Neuron (in vitro differentiated cells): Measurements from ENCODE around the gene ZSCAN10.

Experiments used
- H2AFZ ChIP-seq: one replicate; pipeline ENCODE4 v1.6.1; 2013; ENCODE audit warnings: low read depth, mild to moderate bottlenecking, inconsistent platforms, low read length, moderate library complexity
- H3K27me3 ChIP-seq: one replicate; pipeline ENCODE4 v1.6.1; 2013; ENCODE audit warnings: low read length; ENCODE audit not compliant: insufficient read depth
- H3K36me3 ChIP-seq: one replicate; pipeline ENCODE4 v1.6.1; 2013; ENCODE audit warnings: low read length; ENCODE audit not compliant: insufficient read depth
- H3K4me1 ChIP-seq: one replicate; pipeline ENCODE4 v1.6.1; 2013; ENCODE audit warnings: low read length; ENCODE audit not compliant: insufficient read depth
- H3K4me3 ChIP-seq: 2 replicates; pipeline ENCODE4 v1.5.1; 2013; ENCODE audit warnings: mild to moderate bottlenecking, low read length, moderate library complexity
- H3K9me3 ChIP-seq: one replicate; pipeline ENCODE4 v1.6.1; 2013; ENCODE audit warnings: low read length

Gene ZSCAN10

DNA sequence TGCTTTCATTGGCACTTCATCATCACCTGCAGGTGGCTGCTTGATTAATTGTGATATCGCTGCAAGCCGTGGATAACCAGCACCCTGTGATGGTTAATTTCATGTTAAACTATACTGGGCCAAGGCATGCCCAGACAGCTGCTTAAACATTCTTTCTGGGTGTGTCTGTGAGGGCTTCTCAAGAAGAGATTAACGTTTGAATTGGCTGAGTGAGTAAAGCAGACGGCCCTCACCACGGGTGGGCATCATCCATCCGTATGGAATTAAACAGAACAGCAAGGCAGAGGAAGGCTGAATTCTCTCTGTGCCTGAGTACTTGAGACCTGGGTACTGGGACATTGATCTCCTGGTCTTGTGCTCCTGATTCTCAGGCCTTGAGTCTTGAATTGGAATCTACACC is 28.7 kb upstream of the ZSCAN10 start:
- peaks cover 18% of the 10 kb centered on the region for H3K4me1 ChIP-seq
- no peak overlapping the region for H2AFZ ChIP-seq
- no peak overlapping the region for H3K4me3 ChIP-seq
- H3K9me3 ChIP-seq, result no peaks in the 10 kb centered on the region
- H3K27me3 ChIP-seq, result no peaks in the 10 kb centered on the region
- H3K36me3 ChIP-seq, result peaks cover 34% of the 10 kb centered on the region

DNA sequence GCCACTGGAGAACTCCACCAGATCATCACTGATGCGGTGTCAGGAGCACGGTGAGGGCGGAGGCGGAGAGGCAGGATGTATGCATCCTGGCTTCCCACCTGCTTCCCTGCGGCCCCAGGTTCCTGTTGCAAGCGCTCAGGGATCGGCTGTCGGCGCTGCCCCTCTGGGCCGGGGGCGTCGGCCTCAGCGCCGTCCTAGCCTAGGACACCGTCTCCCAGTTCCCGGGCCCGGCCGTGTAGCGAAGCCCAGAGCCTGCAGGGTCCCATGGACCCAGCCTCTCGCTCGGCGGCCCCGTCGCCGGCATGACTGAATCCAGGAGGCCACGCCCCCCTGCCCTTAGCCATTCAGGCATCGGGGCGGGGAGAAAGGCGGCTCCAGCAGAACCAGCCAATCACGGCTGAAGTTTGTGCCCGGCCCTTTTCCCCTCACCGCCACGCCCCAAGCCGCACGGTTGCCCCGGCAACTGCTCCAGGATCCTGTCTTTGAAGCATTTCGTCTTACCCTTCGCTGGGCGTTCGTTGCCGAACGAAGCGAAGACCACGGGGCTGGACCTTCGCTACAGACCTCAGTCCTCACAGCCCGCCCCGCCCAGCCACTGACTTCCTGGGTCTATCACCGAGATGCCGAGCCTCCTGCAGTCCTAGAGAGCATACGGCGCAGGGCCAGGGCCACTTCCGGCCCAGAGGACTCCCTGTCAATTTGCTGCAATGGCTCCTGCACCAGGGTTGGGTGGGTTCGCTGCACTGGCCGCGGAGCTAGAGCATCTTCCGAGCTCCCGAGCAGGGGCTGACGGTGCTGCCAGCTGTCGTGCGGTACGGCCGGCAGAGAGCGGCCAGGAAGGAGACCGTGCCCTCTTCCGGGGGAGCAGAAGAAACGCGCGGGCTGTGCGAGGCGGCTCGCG is 25.1 kb upstream of the ZSCAN10 start:
- Histone ChIP-seq H3K9me3 (no peaks in the 10 kb centered on the region), H3K27me3 (no peaks in the 10 kb centered on the region), H3K36me3 (peaks cover 39% of the 10 kb centered on the region)

DNA sequence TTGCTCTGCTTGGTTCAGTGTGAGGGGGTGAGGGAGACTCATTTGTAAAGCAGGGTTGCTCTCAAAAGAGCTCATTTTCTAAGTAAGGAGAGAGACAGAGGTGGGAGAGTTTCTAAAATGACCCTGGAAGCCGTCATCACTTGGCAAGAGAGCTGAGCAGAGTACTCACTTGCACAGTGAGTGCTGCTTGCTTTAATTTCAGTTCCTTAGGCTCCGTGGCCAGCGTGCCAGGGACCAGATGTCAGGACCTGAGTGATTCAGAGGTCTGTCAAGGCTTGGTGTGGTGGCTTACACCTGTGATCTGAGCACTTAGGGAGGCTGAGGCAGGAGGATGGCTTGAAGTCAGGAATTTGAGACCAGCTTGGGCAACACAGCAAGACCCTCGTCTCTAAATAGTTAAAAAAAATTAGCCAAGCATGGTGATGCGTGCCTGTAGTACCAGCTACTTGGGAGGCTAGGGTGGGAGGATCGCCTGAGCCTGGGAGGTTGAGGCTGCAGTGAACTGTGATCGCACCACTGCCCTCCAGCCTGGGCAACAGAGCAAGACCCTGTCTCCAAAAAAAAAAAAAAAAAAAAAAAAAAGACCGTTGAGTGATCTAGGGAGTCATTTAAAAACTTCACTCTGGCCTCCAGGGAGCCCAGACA is 24.0 kb upstream of the ZSCAN10 start:
- H2AFZ ChIP-seq, result no peak overlapping the region
- peaks cover 14% of the 10 kb centered on the region for H3K4me1 ChIP-seq
- no peaks in the 10 kb centered on the region for H3K9me3 ChIP-seq
- H3K4me3 ChIP-seq, result no peak overlapping the region
- H3K36me3 ChIP-seq, result peaks cover 29% of the 10 kb centered on the region
- no peaks in the 10 kb centered on the region for H3K27me3 ChIP-seq

More for the DNA sequence above, 25.1 kb upstream of the ZSCAN10 start:
- peak overlapping the region; percentile 21 for H2AFZ ChIP-seq
- peaks cover 16% of the 10 kb centered on the region for H3K4me1 ChIP-seq
- peak overlapping the region; percentile 83 for H3K4me3 ChIP-seq

DNA sequence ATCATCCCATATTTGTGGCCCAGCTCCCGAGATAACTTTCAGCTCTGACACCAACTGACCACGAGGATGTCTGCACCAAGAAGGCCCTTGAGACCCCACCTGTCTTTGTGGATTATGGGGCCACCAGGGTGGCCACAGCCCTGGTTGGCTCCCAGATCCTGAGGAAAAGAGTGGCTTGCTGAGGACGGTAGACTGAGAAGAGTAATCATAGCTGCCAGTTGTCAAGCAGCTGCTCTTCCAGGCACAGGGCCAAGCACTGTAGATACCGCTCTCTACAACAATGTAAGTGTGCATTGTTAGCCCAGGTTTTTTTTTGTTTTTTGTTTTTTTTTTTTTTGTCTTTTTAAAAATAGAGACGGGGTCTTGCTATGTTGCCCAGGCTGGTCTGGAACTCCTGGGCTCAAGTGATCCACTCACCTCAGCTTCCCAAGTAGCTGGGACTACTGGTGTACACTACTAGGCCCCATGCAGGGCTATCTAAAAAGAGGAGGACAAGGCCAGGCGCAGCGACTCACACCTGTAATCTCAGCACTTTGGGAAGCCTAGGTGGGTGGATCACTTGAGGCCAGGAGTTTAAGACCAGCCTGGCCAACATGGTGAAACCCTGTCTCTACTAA is 22.9 kb upstream of the ZSCAN10 start:
- Histone ChIP-seq H3K4me1 (peaks cover 14% of the 10 kb centered on the region), H3K4me3 (no peak overlapping the region), H2AFZ (no peak overlapping the region), H3K27me3 (no peaks in the 10 kb centered on the region), H3K36me3 (peaks cover 25% of the 10 kb centered on the region), H3K9me3 (no peaks in the 10 kb centered on the region)

DNA sequence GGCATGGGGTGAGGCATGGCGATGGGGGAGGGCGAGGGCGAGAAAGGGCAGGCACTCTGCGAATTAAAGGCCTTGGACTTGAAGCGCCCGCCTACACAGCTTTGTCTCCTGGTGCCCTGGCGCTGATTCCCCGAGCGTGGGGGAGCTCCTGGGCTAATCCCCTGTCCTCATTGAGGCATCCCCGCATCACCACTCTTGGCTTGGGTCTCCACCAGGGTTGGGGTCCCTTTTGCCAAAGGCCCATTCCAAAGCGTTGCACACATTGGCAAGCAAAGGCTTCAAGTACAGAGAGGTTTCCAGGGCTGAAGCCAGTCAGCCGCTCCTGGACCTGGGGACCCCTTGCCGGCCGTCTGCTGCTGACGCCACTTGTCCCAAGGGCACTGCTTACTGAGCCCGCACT is 21.3 kb upstream of the ZSCAN10 start:
- Histone ChIP-seq H3K36me3 (peaks cover 27% of the 10 kb centered on the region), H3K4me1 (peaks cover 13% of the 10 kb centered on the region), H2AFZ (no peak overlapping the region), H3K4me3 (no peak overlapping the region), H3K9me3 (no peaks in the 10 kb centered on the region), H3K27me3 (no peaks in the 10 kb centered on the region)

DNA sequence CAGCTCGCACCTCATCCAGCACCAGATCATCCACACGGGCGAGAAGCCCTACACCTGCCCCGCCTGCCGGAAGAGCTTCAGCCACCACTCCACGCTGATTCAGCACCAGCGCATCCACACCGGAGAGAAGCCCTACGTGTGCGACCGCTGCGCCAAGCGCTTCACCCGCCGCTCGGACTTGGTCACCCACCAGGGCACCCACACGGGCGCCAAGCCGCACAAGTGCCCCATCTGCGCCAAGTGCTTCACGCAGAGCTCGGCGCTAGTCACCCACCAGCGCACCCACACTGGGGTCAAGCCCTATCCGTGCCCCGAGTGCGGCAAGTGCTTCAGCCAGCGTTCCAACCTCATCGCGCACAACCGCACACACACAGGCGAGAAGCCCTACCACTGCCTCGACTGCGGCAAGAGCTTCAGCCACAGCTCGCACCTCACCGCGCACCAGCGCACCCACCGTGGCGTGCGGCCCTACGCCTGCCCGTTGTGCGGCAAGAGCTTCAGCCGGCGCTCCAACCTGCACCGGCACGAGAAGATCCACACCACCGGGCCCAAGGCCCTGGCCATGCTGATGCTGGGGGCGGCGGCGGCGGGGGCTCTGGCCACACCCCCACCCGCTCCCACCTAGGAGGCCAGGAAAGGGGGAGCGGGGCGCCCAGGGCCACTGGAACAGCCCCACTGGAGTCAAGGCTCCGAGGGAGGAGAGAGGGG is 20.8 kb upstream of the ZSCAN10 start:
- Histone ChIP-seq H3K27me3 (no peaks in the 10 kb centered on the region), H3K9me3 (no peaks in the 10 kb centered on the region), H3K36me3 (peaks cover 27% of the 10 kb centered on the region), H2AFZ (no peak overlapping the region), H3K4me3 (no peak overlapping the region), H3K4me1 (peaks cover 9% of the 10 kb centered on the region)

DNA sequence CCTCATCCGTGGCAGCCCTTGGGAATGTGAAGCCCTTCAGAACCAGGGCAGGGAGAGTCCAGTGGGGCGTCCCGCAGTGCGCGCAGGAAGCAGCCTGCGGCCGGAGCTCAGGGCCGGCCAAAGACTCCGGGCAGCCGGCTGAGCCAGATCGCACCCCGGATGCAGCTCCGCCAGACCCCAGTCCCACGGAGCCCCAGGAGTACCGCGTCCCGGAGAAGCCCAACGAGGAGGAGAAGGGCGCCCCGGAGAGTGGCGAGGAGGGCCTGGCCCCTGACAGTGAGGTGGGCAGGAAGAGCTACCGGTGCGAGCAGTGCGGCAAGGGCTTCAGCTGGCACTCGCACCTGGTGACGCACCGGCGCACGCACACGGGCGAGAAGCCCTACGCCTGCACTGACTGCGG is 20.2 kb upstream of the ZSCAN10 start:
- Histone ChIP-seq H2AFZ (no peak overlapping the region), H3K27me3 (no peaks in the 10 kb centered on the region), H3K4me1 (peaks cover 6% of the 10 kb centered on the region), H3K36me3 (peaks cover 27% of the 10 kb centered on the region), H3K4me3 (no peak overlapping the region), H3K9me3 (no peaks in the 10 kb centered on the region)

DNA sequence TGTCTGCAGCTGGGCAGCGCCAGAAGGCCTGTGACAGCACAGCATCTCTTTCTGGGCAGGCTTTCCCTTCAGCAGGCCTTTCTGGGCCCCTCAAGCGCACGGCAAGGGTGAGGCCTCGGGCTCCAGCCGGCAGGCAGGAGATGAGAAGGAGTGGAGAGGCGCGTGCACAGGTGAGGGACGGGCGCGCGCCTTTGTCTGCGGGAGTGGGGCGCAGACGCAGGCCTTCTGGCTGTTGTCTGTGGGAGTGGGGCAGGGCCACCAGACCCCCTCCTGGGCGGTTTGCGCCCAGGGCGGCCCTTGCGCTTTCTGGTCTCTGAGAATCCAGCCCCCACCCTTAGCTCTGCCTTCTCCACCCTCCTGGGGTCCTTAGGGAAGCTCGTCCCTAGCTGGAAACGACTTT is 19.8 kb upstream of the ZSCAN10 start:
- Histone ChIP-seq H2AFZ (no peak overlapping the region), H3K9me3 (no peaks in the 10 kb centered on the region), H3K36me3 (peaks cover 27% of the 10 kb centered on the region), H3K4me3 (no peak overlapping the region), H3K4me1 (peaks cover 9% of the 10 kb centered on the region), H3K27me3 (no peaks in the 10 kb centered on the region)

DNA sequence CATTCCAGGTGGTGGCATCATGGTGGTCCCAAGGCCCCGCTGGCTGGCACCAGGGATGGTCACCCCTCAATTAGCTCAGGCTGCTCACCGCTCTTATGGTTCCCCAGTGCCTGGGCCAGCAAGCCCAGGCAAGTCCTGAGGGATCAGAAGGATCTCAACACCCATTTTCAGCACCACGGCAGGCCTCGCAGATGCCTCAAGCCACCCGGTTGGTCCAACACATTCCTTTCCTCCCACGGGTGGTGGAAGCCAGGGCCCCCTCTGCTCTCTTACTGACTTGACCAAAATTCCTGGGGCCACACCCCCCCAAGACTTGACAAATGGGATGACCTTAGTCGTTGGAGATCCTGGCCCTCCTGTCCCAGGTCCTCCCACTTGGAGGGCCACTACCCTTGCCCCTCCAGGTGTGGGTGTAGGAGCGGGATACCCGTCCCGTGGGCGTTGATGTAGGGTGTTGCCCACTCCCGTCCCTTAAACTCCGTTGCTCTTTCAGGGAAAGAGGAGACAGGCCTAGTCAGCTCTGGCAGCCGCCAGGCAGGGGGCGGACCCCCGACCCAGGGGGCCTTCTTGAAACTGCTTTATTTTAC is 19.2 kb upstream of the ZSCAN10 start:
- H3K4me3 ChIP-seq, result no peak overlapping the region
- no peaks in the 10 kb centered on the region for H3K9me3 ChIP-seq
- H3K4me1 ChIP-seq, result peaks cover 9% of the 10 kb centered on the region
- peaks cover 27% of the 10 kb centered on the region for H3K36me3 ChIP-seq
- no peaks in the 10 kb centered on the region for H3K27me3 ChIP-seq
- H2AFZ ChIP-seq, result no peak overlapping the region

DNA sequence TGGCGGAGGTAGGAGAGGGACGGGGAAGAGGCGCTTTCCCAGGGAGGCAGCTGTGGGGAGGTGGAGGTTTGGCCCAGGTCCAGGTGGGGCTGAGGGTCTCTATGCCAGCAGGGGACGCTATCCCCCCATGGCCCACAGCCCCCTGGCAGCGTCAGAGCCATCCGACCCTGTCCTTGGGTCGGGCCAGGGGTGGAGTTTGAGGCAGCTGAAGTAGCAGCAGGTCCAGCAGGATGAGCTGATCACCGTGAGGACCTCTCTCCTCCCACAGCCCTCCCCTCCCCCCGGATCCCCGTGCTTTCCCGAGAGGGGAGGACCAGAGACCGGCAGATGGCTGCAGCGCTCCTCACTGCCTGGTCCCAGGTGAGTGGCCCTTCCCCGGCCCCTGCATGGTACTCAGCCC is 16.5 kb upstream of the ZSCAN10 start:
- Histone ChIP-seq H3K36me3 (peaks cover 24% of the 10 kb centered on the region), H2AFZ (no peak overlapping the region), H3K4me1 (peaks cover 27% of the 10 kb centered on the region), H3K27me3 (no peaks in the 10 kb centered on the region), H3K4me3 (no peak overlapping the region), H3K9me3 (no peaks in the 10 kb centered on the region)

DNA sequence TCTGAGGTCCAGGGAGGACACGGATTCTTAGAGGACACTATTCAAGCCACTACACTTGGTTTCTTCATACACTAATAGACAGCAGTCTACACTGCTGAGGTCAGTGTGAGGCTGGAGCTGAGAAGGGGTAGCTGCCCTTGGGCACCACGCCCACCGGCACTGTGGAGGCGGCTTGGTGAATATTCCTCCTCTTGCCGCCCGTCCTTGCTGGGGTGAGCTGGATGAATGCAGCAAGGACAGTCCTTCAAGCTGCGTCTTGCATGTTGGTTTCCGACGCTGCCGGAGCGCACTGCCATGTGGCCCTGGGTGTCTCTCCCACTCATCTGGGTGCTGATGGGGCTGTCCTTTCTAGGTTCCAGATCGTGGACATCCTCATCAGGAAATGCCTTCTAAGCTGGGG is 15.9 kb upstream of the ZSCAN10 start:
- peaks cover 27% of the 10 kb centered on the region for H3K4me1 ChIP-seq
- H3K4me3 ChIP-seq, result no peak overlapping the region
- H3K9me3 ChIP-seq, result no peaks in the 10 kb centered on the region
- H3K27me3 ChIP-seq, result no peaks in the 10 kb centered on the region
- no peak overlapping the region for H2AFZ ChIP-seq
- peaks cover 19% of the 10 kb centered on the region for H3K36me3 ChIP-seq

DNA sequence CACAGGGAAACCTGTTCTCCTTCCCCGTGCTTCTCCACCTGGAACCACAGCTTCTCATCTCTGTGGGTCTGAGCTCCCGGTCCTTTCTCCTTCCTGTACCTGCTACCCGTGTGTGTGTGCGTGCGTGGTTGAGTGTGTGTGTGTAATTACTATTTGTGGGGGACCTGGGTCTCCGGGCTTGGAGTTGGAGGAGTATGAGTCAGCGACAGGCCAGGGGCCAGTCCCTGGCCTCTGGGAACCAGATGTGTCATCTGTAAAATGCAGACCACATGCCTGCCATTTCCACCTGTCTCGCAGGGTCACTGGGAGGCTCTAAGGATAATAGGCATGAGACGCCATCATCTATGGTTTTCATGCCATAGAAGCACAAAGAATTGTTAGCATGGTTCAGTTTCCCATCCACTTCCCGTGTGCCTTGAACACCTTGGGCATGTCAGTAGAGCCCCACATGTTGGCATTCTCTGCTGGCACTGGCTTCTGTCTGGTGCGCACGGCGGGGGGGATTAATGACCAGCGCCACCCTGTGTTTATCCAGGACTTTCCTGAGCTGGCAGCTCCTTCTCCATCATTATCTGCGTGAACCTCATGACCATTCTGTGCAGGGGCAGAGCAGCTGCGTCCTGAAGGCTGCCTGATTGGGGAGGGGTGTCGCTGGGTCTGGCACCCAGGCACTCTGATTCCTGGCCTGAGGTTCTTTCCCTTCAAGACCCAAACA is 14.8 kb upstream of the ZSCAN10 start:
- peak overlapping the region; percentile 88 for H3K4me3 ChIP-seq
- no peaks in the 10 kb centered on the region for H3K9me3 ChIP-seq
- H3K36me3 ChIP-seq, result peaks cover 13% of the 10 kb centered on the region
- no peak overlapping the region for H2AFZ ChIP-seq
- peaks cover 27% of the 10 kb centered on the region for H3K4me1 ChIP-seq
- no peaks in the 10 kb centered on the region for H3K27me3 ChIP-seq
